HTERT RPE-1 (cell line): Measurements from ENCODE around the gene PROM2.

Source experiments
- in situ Hi-C: fragments of 300-500 bp; cut with MboI; formaldehyde crosslinking; loops from 4 replicates; pipeline ENCODE4 v1.14.3; 2020; ENCODE audit warnings: low sequenced_read_pairs

Gene PROM2

GRCh38 chr2:95319481-95320343 lies 45.5 kb downstream of the PROM2 start:
- in situ Hi-C loops = no loop called here

DNA sequence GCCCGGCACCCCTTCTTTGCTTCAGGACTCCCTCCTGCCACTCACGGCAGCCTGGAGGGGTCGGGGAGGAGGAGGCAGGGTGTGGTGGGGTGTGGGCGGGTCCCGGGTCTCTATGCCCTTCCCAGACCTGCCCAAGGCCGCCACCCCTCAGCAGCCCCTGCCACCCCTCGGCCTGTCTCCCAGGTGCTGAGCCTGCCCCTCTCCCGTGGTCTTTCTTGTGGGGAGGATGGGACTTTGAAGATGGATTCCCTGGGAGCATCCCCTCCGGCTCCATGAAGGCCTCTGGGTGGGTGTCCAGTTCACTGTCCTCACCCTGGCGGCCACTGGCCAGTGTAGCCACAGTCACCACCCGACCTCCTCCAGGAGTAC lies 46.1 kb downstream of the PROM2 start:
- in situ Hi-C loops = no loop called here

- in situ Hi-C loops = no loop called here
These were observed 46.9 kb downstream of the PROM2 start for GRCh38 chr2:95320986-95321767.

DNA sequence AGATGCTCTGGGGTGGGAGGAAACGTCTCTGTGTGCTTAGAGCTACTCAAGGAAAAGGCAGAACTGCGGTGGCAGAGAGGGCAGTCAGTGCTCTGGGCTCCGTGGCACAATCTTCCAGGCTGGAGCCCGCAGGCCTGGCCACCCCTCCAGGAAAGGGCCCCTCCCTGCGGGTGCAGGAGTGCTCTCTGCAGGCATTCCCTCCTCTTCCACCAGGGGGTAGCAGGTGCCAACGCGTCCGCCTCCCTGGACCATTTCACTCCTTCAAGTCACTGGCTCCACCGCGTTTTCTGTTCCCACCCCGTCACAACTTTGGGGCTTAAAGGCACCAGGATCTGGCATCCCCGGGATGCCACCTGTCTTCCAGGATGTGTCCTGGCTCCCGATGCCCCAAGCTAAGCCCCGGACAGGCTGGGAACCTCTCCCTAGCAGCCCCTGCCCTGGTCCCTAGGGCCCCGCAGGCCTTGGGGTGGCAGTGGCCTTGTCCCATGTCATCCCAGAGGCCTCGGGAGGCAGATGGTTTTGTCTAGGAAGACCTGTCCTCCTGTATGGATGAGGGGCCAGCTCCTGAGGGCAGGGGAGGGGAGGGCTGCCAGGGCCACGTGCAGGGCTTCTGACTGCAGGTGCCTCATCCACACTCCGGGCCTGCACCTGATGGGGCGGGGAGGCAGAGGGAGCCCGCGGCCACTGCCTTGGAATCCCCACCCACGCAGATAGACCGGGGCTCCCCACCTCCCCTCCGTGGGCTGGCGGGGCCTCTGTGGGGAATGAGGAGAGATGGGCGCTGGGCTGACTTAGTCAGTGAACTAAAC lies 49.3 kb downstream of the PROM2 start:
- in situ Hi-C loops = no loop called here

DNA sequence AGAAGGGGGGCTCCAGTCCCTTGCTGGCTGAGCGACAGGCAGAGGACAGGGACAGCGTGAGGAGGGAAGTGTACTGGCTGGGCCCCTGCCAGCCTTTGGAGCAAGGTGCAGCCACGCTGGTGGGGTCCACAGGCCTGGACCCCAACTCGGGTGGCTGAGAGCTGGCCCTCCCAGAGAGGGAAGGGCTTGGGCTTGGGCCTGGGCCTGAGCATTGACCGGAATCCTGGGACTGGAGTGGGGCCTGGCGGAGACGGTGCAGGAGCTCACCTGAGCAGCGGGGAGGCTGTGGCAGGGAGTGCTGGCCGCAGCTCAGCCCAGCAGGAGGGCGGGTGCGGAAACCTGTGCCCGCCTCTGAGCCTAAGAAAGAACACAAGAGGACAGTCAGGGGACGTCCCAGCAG lies 50.8 kb downstream of the PROM2 start:
- in situ Hi-C loops = no loop called here

DNA sequence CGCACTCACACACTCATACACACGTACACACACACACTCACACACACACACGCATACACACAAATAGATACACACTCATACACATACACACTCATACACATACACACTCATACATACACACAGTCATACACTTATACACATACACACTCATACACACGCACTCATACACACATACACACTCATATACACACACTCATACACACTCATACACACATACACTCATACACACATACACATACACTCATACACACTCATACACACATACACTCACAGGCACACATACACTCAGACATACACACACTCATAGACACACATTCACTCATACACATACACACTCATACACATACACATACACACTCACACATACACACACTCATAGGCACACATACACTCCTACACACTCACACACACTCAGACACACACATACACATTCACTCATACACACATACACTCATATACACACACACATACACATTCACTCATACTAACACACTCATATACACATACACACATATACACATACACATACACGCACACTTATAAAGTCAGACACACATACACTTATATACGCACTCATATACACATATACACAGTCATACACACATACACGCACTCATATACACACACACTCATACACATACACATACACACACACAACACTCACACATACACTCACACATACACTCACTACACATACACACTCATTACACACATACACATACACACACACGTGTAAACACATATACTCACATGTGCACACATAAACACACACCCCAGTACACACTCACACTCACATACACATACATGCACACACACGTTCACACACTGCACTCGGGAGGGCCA lies 51.6 kb downstream of the PROM2 start:
- in situ Hi-C loops = no loop called here

DNA sequence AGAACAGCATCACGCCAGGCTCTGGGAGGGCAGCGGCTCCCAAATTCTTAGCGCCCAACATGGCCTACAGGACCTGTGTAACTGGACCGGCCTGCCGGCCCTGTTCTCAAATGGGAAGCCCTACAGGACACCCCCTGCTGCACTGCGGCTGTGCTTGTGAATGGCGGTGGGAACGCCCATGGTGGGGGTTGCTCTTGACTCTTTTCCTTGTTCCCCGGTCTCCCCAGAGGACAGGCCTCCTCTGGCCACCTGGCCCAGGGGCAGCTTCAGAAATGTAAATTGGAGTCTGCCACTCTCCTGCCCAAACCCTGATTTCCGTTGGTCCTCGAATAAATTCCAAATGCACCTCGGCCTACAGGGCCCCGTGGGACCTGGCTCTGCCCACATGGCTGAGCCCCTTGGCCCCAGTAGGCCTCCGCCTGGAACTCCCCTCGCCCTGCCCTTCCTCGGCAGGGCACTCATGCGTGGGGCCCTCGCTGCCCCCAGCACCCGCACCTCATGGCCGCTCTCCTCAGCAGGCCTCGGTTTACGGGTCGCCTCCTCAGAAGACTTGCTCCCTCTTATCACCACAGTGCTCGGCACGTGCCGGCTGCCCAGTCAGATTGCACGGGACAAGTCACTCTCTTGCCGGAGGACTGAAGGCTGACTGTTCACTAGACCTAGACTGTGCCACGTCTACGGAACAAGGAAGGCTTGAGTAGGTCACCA lies 52.3 kb downstream of the PROM2 start:
- in situ Hi-C loops = no loop called here

GRCh38 chr2:95327861-95328260 lies 53.6 kb downstream of the PROM2 start:
- in situ Hi-C loops = no loop called here

- in situ Hi-C loops = no loop called here
These were observed 54.3 kb downstream of the PROM2 start for GRCh38 chr2:95328358-95329125.

- in situ Hi-C loops = no loop called here
These were observed 55.2 kb downstream of the PROM2 start for GRCh38 chr2:95329401-95329800.

DNA sequence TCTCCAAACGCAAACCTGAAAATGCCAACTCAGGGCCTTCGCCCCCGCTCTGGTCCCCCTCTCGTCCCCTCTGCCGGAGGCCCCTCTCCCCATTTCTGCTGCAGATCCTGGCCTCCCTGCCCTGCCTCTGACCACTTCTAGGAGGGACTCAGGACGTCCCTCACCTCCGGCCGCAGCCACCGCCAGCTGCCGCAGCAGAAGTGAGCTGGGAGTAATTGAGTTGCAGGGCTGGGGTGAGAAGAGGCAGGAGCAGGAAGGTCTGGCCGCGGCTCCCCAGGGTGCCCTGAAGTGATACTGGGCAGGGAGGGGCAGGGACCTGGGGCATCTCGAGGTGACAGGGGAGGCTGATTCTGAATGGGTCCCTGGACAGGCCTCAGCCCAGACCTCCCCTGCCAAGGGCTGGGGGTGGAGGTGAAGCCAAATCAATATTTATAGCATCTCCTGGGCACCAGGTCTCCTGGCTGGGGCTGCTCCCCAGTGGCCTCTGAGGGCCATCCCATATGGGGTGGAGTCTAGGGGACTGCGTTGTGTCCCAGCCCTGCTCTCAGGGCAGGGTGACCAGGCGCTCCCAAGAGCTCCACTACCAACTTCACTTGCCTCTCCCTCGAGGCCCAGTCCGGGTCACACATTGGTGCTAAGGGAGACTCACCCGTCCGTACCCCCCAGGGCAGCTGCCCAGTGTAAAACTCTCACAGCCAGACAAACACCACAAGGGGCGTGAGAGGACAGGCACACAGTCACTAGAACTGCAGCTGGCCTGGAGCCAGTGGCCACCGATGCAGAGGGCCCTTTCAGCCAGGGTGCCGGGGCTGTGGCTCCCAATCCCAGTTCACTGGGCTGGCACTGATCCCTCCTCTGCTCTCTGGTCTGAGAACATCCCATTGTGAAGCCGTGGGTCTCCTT lies 55.9 kb downstream of the PROM2 start:
- in situ Hi-C loops = no loop called here

- in situ Hi-C loops = no loop called here
These were observed 56.6 kb downstream of the PROM2 start for GRCh38 chr2:95330794-95331338.

DNA sequence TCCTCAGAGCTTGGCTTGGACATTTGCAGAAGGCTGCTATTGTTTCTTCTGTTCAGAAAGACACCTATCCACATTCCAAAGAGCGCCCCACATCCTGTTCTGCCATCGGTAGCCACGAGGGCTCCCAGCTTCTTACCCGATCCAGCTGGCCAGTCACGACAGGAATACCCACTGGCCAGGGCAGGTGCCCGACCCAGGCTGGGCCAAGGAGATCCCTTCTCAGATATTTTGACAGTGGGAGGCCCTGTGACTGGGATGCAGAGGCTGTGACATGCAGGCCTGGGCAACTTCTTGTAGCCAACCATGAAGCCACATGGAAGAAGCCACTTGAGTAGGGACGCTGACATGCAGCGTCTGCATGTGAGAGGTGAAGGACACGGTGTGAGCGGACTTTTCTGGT lies 57.4 kb downstream of the PROM2 start:
- in situ Hi-C loops = no loop called here

- in situ Hi-C loops = no loop called here
These were observed 57.8 kb downstream of the PROM2 start for GRCh38 chr2:95332036-95332435.

DNA sequence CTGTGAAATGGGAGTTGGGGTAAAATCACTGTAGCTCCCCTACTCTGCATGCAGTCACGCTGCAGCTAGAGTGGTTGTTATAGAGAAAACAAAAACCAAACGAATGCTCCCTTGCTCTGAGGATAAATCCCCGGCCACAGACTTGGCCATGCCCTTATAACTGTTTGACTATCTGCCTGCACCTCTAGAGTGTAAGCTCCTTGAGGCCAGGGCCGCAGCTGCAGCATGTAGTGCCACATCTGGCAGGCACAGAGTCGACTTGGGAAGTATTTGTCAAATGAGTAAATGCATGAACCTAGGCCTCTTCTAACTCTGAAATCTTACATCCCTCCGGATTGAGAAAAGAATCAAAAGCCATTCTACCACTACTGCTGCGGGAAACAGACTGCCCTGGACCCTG lies 58.8 kb downstream of the PROM2 start:
- in situ Hi-C loops = no loop called here

GRCh38 chr2:95333888-95334338 lies 59.7 kb downstream of the PROM2 start:
- in situ Hi-C loops = no loop called here

- in situ Hi-C loops = no loop called here
These were observed 60.8 kb downstream of the PROM2 start for GRCh38 chr2:95334916-95335641.
